Stimulated activated effector memory CD8-positive, alpha-beta T cell treated with anti-CD3 and anti-CD28 coated beads, Interleukin-12 subunit alpha, Interleukin-12 subunit beta, amount 100 ng/mL, for 72 hours (primary cell): ENCODE measurements around the gene KLK10.

Source experiments
- ATAC-seq: fragments of 150-1000 bp; cut with Tn5 transposase; 2 replicates; pipeline ENCODE4 v1.10.0; 2021
- DNase-seq, 2 donors: peaks; one replicate each; pipeline ENCODE4 v3.0.0; 2021 to 2022; ENCODE audit warnings: low spot score in 2 of 2
- H3K27ac Mint-ChIP-seq: one replicate; pipeline ENCODE4 v1.8.0; 2022; ENCODE audit warnings: mild to moderate bottlenecking, mixed read lengths
- H3K36me3 Mint-ChIP-seq: one replicate; pipeline ENCODE4 v1.8.0; 2022; ENCODE audit warnings: mild to moderate bottlenecking, mixed read lengths
- H3K4me1 Mint-ChIP-seq: one replicate; pipeline ENCODE4 v1.8.0; 2022; ENCODE audit warnings: mixed read lengths
- H3K4me3 Mint-ChIP-seq: one replicate; pipeline ENCODE4 v1.8.0; 2022; ENCODE audit warnings: mild to moderate bottlenecking, mixed read lengths
- H3K9me3 Mint-ChIP-seq: one replicate; pipeline ENCODE4 v1.8.0; 2022; ENCODE audit warnings: mixed read lengths

KLK10 gene

DNA sequence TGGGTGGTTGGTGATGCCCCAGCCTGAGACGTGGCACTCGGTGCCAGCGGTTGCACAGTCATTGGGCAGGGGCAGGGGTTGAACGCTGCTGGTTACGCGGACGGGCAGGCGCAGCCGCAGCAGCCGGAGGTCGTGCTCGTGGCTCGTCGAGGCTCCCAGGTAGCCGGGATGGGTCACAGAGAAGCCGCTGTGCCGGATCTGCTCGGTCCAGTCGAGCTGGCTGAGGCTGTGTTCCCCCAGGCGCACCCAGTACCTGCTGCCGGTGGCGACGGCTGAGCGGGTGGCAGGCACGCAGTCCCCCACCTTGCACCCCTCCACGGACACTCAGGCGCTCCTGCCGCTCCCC lies 12.3 kb upstream of the KLK10 start:
- no peak for ATAC-seq
- Mint-ChIP-seq H3K36me3 (peaks cover 4% of the 10 kb centered on the region), H3K27ac (no peak overlapping the region)

DNA sequence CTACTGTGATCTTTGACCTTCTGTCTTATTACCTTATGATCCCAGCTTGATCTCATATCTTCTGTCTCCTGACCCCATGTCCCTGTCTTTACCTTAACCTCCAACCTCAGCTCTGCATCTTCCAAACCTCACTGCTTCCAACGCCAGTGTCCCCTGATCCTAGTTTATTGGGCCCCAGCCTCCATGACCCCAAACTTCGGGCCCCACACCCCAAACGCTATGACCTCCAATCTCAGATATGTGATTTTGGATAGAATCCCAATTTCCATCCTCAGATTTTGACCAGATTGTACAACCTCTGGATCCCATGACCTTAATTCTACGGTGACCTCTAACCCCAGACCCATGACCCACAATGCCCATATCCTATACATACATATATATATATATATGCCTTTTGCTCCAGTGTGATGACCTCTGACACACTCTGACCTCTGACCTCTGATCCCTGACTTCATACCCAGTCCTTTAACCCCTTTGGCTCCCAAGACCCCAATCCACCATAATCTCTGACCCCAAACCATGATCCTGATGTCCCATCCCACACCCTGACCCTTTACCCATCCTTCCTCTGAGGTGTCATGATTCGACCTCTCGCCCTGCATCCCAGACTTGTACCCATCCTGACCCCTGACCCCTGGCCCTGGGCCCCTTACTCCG lies 11.8 kb upstream of the KLK10 start:
- H3K36me3 Mint-ChIP-seq = peaks cover 4% of the 10 kb centered on the region
- no peak overlapping the region for H3K27ac Mint-ChIP-seq
- H3K9me3 Mint-ChIP-seq = no peaks in the 10 kb centered on the region
- H3K4me1 Mint-ChIP-seq = no peaks in the 10 kb centered on the region
- ATAC-seq (no peak), DNase-seq (no peak)
- no peak overlapping the region for H3K4me3 Mint-ChIP-seq

More for the DNA sequence above, 12.3 kb upstream of the KLK10 start:
- Mint-ChIP-seq H3K4me1 (no peaks in the 10 kb centered on the region), H3K4me3 (no peak overlapping the region), H3K9me3 (no peaks in the 10 kb centered on the region)
- no peak for DNase-seq

DNA sequence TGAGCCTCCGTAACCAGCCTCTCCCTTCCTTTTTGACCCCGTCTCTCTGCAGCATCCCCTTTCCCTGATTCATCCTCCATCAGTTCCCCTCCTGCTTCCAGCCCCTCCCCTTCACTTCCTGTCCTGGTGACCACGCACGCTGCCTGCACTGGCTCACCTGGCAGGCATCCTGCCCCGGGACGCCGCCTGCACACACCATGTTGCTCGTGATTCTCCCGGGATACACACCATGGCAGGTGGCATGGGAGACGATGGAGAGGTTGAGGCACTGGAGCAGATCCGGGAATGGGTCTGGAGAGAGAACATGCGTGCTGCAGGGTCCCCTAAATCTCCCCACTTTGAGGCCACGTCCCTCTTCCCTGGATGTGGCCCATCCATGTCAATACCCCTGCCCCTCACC lies 11.1 kb upstream of the KLK10 start:
- H3K36me3 Mint-ChIP-seq = peaks cover 4% of the 10 kb centered on the region
- H3K4me3 Mint-ChIP-seq = no peak overlapping the region
- ATAC-seq (no peak), DNase-seq (no peak)
- no peak overlapping the region for H3K27ac Mint-ChIP-seq
- H3K9me3 Mint-ChIP-seq = no peaks in the 10 kb centered on the region
- H3K4me1 Mint-ChIP-seq = no peaks in the 10 kb centered on the region

DNA sequence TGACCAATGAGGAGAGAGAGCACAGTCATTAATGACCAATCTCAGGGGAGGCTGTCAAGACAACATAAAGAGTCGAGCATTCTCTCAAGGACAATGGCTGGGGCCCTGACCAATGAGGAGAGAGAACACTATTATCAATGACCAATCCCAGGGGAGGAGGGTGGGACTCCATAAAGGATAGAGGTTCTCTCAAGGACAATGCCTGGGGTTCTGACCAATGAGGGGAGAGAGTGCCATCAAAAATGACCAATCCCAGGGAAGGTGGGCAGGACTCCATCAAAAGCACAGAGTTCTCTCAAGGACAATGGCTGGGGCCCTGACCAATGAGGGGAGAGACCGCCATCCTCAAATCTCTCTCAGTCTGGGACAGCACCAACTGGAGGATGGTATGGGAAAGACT lies 10.2 kb upstream of the KLK10 start:
- no peak for ATAC-seq

DNA sequence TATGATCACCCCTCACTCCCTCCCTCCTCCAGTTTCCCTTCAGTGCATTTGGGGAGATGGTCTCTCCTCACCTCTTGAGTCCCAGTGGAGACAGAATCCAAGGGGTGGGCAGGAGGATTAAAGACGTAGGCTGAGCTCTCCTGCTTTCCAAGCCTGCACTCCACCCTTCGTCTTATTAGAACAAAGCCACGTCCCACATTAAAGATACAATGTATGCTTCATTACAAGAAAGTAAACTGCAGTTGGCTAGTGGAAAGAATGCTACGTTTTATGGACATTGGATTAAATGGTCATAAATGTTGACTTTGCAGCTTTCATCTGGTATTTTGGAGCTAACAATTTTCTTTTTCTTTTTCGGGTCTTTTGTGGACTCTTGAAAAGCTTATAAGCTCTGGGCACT lies 8.4 kb upstream of the KLK10 start:
- Mint-ChIP-seq H3K4me1 (no peaks in the 10 kb centered on the region), H3K27ac (no peak overlapping the region), H3K9me3 (no peaks in the 10 kb centered on the region), H3K4me3 (no peak overlapping the region), H3K36me3 (no peaks in the 10 kb centered on the region)
- no peak for ATAC-seq
- no peak for DNase-seq

More for the DNA sequence above, 10.2 kb upstream of the KLK10 start:
- no peak overlapping the region for H3K27ac Mint-ChIP-seq
- no peak overlapping the region for H3K4me3 Mint-ChIP-seq
- H3K36me3 Mint-ChIP-seq = no peaks in the 10 kb centered on the region
- no peaks in the 10 kb centered on the region for H3K4me1 Mint-ChIP-seq
- DNase-seq = no peak
- H3K9me3 Mint-ChIP-seq = no peaks in the 10 kb centered on the region

DNA sequence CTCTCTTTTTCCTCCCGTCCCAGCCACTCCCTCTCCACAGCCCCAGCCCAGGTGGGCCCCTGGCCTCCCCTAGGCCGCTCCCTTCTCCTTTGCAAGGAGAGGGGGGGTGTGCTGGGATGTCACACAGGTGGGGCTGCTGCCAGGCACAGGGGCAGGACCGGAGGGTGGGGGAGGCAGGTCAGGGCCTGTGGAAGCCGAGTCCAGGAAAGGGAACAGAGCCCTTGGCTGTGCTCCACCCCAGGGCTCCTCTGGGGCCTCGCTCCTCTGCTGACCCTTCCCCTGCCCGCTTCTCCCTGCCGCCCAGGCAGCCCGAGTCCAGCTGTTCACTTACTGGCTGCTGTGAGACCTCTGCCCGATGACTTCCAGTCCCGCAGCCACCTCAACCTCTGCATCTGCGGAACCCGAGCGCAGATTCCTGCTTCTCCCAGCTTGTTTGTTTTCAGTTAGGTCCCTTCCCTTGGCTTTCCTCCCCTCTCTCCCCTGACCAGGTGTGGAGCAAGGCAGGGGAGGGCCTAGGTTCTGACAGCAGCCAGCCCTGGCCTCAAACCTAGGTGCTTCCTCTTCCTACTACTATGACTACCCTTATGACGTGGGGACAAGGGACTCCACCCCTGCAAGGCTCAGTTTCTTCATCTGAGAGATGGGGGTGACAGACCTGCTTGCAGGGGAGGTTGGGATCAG lies 7.8 kb upstream of the KLK10 start:
- DNase-seq = no peak
- H3K9me3 Mint-ChIP-seq = no peaks in the 10 kb centered on the region
- no peak for ATAC-seq
- no peaks in the 10 kb centered on the region for H3K36me3 Mint-ChIP-seq
- H3K4me1 Mint-ChIP-seq = no peaks in the 10 kb centered on the region
- no peak overlapping the region for H3K27ac Mint-ChIP-seq
- no peak overlapping the region for H3K4me3 Mint-ChIP-seq

DNA sequence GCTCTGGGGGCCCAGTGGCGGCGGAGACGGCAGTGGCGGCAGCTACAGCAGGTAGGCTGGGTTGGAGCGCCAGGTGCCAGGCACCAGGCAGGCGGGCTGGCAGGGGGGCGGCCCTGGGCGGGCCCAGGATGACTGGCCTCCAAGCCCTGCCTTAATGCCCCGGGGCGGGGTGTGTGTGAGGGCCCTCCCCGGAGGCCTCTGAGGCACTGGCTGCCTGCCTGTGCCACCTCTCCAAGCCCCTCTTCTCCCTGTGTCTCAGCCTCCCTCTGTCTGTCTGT lies 7.0 kb upstream of the KLK10 start, which contains the start of gene KLK11:
Gene KLK11, minus strand, starts transcription at position 63 of the 278 bp plus-strand sequence. CDS start 985 bp downstream, outside the sequence.
- H3K27ac Mint-ChIP-seq = no peak within 1 kb of the TSS
- ATAC-seq (peak; percentile 42), DNase-seq (no peak)
- H3K36me3 Mint-ChIP-seq = no peaks in the 10 kb centered on the region
- no peaks in the 10 kb centered on the region for H3K4me1 Mint-ChIP-seq
- H3K4me3 Mint-ChIP-seq = no peak within 1 kb of the TSS
- H3K9me3 Mint-ChIP-seq = no peaks in the 10 kb centered on the region

DNA sequence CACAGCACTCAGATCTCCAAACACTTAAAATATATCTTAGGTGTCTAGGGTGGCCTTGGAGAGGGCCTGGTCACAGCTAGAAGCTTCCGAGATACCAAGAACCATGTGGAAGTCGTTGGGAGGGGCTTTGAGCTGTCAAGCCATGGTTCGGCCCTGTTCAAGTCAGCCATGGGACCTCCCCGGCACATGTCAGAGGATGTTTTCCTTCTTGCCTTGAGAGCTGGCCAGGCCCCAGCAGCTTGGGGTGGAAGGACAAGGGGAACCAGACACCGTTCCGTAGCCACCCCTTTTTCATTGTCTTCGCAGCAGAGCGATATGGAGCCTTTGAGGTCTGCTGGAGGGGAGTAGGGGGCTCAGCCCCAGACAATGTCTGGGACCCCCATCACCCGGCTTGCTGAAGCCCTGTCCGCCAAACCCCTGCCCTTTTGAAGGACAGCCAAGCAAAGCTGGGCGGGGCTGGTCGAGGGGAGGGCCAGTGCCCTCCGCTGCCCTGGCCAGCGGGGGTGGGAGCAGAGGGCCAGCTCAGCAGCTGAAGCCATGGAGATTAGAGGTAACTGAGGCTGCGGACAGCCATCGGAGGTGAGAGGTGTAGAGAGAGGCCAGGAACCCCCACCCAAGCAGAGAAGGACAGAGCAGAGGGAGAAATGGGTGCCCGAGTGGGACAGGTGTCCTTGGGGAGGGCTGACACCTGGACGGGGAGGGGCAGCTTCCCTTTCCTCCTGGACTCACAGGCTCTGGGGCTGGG lies 6.5 kb upstream of the KLK10 start:
- ATAC-seq (no peak), DNase-seq (no peak)
- Mint-ChIP-seq H3K4me3 (no peak overlapping the region), H3K36me3 (no peaks in the 10 kb centered on the region), H3K4me1 (no peaks in the 10 kb centered on the region), H3K27ac (no peak overlapping the region), H3K9me3 (no peaks in the 10 kb centered on the region)

DNA sequence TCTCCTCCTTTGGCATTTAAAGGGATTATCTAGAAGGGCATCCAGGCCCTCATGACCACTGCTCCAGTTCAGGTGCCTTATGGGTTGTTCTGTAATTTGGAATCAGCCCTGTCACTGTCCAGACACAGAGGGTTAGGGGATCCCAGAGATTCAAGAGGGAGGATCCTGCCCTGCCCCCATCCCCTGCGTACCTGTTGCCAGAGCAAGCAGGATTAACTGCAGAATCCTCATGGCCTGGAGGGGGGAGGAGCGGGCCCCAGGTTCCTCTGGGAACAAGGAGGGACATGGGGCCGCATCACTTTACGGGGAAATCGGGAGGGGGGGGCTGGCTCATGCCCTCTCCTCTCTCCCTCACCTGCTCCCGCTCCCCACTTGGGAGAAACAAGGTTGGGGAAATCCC lies 5.9 kb upstream of the KLK10 start:
- DNase-seq (no peak), ATAC-seq (no peak)
- Mint-ChIP-seq H3K4me1 (peaks cover under 1% of the 10 kb centered on the region), H3K27ac (no peak overlapping the region), H3K4me3 (no peak overlapping the region), H3K36me3 (no peaks in the 10 kb centered on the region), H3K9me3 (no peaks in the 10 kb centered on the region)

DNA sequence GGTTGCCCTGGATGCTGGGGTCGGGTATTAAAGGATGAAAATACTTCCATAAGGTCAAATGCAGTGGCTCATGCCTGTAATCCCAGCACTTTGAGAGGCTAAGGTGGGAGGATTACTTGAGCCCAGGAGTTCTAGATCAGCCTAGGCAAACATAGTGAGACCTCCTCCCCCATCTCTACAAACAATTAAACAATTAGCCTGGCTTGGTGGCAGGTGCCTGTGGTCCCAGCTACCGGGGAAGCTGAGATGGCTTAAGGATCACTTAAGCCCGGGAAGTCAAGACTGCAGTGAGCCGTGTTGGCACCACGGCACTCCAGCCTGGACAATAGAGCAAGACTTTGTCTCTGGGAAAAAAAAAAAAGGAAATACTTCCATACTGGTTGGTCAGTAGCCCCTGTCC lies 5.4 kb upstream of the KLK10 start:
- DNase-seq = no peak
- Mint-ChIP-seq H3K9me3 (no peaks in the 10 kb centered on the region), H3K4me1 (peaks cover 5% of the 10 kb centered on the region), H3K27ac (no peak overlapping the region), H3K4me3 (no peak overlapping the region), H3K36me3 (peaks cover 3% of the 10 kb centered on the region)
- ATAC-seq = no peak

DNA sequence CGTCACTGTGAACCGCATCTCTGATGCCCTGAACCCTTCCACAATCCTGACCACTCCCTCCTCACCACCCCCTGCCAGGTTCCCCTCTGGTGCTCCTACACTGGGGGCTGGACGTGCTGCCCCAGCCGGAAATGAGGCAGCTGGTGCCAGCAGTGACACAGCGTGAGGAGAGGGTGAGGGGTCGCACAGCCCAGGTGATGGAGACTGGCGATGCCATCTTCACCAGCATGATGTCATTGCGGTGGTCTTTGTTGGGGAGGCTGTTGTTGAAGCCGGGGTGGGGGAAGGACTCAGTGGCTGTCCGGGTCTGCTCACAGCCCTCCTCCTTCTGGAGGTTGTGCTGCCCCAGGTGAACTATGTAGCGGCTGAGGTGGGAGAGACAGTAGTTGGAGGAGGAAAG lies 4.4 kb upstream of the KLK10 start:
- Mint-ChIP-seq H3K4me1 (peaks cover 9% of the 10 kb centered on the region), H3K27ac (no peak overlapping the region), H3K9me3 (no peaks in the 10 kb centered on the region), H3K36me3 (peaks cover 6% of the 10 kb centered on the region), H3K4me3 (no peak overlapping the region)
- no peak for DNase-seq
- no peak for ATAC-seq

DNA sequence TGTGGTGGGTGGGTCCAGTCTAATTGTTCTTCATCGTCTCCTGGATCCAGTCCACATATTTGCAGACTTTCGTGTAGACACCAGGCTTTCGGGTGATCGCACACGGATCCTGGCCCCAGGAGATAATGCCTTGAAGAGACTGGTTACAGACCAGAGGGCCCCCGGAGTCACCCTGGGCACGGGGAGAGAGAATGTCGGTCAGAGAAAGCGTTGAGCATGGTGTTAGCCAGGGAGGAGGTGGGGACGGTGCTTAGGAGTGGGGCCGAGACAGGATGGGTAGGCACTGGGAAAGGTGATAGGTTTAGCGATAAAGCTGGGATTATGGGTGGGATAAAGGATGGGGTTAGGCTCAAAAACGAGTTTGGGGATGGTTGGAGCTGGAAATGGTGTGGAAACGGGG lies 3.0 kb upstream of the KLK10 start:
- H3K36me3 Mint-ChIP-seq = peaks cover 6% of the 10 kb centered on the region
- no peak for DNase-seq
- no peak overlapping the region for H3K4me3 Mint-ChIP-seq
- ATAC-seq = no peak
- H3K9me3 Mint-ChIP-seq = no peaks in the 10 kb centered on the region
- H3K4me1 Mint-ChIP-seq = peaks cover 22% of the 10 kb centered on the region
- H3K27ac Mint-ChIP-seq = peak overlapping the region; percentile 35

DNA sequence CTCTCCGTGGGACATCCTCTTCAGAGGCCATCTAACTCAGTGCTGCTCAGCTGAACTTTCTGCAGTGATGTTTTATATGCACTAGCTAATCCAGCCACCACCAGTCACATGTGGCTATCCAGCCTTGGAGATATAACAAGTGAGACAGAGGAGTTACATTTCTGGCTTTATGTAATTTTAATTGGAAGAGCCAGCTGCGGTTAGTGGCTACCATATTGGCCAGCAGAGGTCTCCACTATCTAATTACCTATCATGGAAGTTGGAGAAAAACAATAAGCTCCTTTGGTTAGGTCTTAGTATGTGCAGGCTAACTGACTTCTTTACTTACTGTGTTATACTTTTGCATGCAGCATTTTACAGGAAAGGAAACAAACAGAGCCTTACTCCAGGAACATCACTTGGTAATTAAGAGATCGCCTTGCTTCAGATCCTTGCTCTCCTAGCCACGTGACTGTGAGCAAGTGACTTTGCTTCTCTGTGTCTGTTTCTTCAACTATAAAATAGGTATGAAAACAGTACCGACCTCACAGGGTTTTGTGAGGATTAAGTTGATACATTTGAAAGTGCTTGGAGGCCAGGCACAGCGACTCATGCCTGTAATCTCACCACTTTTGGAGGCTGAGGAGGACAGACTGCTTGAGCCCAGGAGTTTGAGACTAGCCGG lies 1.6 kb upstream of the KLK10 start:
- peaks cover 30% of the 10 kb centered on the region for H3K4me1 Mint-ChIP-seq
- no peak for DNase-seq
- no peaks in the 10 kb centered on the region for H3K9me3 Mint-ChIP-seq
- H3K36me3 Mint-ChIP-seq = peaks cover 6% of the 10 kb centered on the region
- H3K4me3 Mint-ChIP-seq = no peak overlapping the region
- ATAC-seq = no peak
- H3K27ac Mint-ChIP-seq = no peak overlapping the region

DNA sequence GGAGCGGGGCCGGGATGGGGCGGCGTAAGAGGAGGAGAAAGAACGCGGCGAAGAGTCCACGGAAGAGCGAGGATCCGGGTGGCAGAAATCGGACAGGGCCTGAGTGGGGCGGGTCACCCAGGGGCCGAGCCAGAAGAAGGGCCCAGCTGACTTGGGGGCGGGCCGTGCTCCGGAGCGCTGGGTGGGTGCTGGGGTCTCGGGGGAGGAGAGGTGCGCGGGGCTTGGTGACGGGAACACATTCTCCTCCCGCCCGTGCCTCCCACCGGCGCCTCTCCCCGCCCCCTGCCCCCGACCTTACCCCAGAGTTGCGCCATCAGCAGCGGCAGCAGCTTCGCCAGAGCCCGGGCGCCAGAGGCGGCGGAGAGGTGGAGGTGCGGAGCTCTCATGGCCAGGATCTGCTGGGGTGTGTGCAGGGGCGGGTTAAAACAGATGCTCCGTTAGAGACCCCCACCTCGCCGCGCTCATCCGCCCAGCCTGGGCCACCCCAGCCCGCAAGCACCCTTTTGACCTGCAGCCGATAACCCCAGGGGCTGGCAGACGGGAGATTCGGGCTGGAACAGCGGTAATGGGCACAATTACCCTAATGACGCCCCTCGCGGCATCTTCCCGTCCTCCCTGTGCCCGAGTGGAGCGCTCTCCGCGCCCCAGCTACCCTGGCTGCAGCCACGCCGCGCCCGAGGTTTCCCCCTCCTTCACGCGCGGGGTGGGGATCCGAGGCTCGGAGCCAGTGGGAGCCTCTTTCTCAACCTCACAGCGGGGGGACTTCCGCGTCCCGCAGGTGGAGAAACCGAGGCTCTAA lies 565 bp downstream of the KLK10 start:
- no peak for DNase-seq
- H3K4me3 Mint-ChIP-seq = peak overlapping the region; percentile 64
- no peak overlapping the region for H3K27ac Mint-ChIP-seq
- no peak for ATAC-seq
- H3K9me3 Mint-ChIP-seq = no peaks in the 10 kb centered on the region
- H3K36me3 Mint-ChIP-seq = peaks cover 17% of the 10 kb centered on the region
- H3K4me1 Mint-ChIP-seq = peaks cover 30% of the 10 kb centered on the region
